Raji (cell line): Measurements from ENCODE around the gene SKA2.
A peak's percentile ranks its signal among the peaks of the same experiment; 100 is the strongest.

Experiments used
- POLR2A ChIP-seq: IDR thresholded peaks from 2 replicates; pipeline ENCODE4 v1.6.1; 2011; ENCODE audit warnings: low read depth, low read length, control low read depth; ENCODE audit not compliant: insufficient read depth

Gene SKA2

GRCh38 chr17:59154721-59155438 lies at the start of gene SKA2:
Gene SKA2 (minus strand): TSS chr17:59155186. CDS start chr17:59155163, 23 bp downstream.
- peak; percentile 72 for TF ChIP-seq POLR2A

GRCh38 chr17:59202320-59202719 lies 47.3 kb upstream of the SKA2 start:
- no peak for TF ChIP-seq POLR2A

GRCh38 chr17:59199398-59199797 lies 44.4 kb upstream of the SKA2 start:
- TF ChIP-seq POLR2A = no peak

GRCh38 chr17:59193336-59193862 lies 38.4 kb upstream of the SKA2 start:
- no peak for TF ChIP-seq POLR2A

- no peak for TF ChIP-seq POLR2A
These were observed 35.8 kb upstream of the SKA2 start for GRCh38 chr17:59190806-59191205.

GRCh38 chr17:59186850-59187249 lies 31.9 kb upstream of the SKA2 start:
- TF ChIP-seq POLR2A = no peak

GRCh38 chr17:59185997-59186396 lies 31.0 kb upstream of the SKA2 start:
- TF ChIP-seq POLR2A = no peak

- TF ChIP-seq POLR2A = no peak
These were observed 26.5 kb upstream of the SKA2 start for GRCh38 chr17:59181481-59181880.

GRCh38 chr17:59180626-59181025 lies 25.6 kb upstream of the SKA2 start:
- no peak for TF ChIP-seq POLR2A

- no peak for TF ChIP-seq POLR2A
These were observed 23.4 kb upstream of the SKA2 start for GRCh38 chr17:59178266-59178985.

- no peak for TF ChIP-seq POLR2A
These were observed 20.1 kb upstream of the SKA2 start for GRCh38 chr17:59175076-59175475.

GRCh38 chr17:59174671-59175070 lies 19.7 kb upstream of the SKA2 start:
- no peak for TF ChIP-seq POLR2A

GRCh38 chr17:59172436-59173004 lies 17.5 kb upstream of the SKA2 start:
- TF ChIP-seq POLR2A = no peak

- no peak for TF ChIP-seq POLR2A
These were observed 12.6 kb upstream of the SKA2 start for GRCh38 chr17:59167571-59168001.

- no peak for TF ChIP-seq POLR2A
These were observed 11.0 kb upstream of the SKA2 start for GRCh38 chr17:59165933-59166342.

- no peak for TF ChIP-seq POLR2A
These were observed 6.5 kb upstream of the SKA2 start for GRCh38 chr17:59161477-59161876.
